Hematopoietic multipotent progenitor cell treated with erythropoietin and hydrocortisone succinate and interleukin-3 and kit ligand, for 8 days (in vitro differentiated cells): ENCODE data around the gene FGF18.
"Not testable (repeated sequence)": the region's sequence is repeated elsewhere in the genome, so short reads cannot be mapped to it uniquely, and the experiment has no call there.

Experiments
- DNase-seq: peaks from one replicate; pipeline ENCODE4 v3.0.0-alpha.2; 2015

Gene FGF18

GRCh38 chr5:171418982-171419687, at the start of gene FGF18:
Gene FGF18, plus strand, starts transcription at chr5:171419647. Its CDS starts 553 bp downstream, at chr5:171420200.
- peak; percentile 58 for DNase-seq

- DNase-seq = no peak
Measured at GRCh38 chr5:171369898-171370297, 49.5 kb upstream of the FGF18 start.

GRCh38 chr5:171370881-171371280, 48.6 kb upstream of the FGF18 start:
- DNase-seq = not testable (repeated sequence)

- no peak for DNase-seq
Measured at GRCh38 chr5:171371326-171371725, 48.1 kb upstream of the FGF18 start.

- no peak for DNase-seq
Measured at GRCh38 chr5:171379961-171380360, 39.5 kb upstream of the FGF18 start.

- not testable (repeated sequence) for DNase-seq
Measured at GRCh38 chr5:171384416-171384815, 35.0 kb upstream of the FGF18 start.

GRCh38 chr5:171384999-171385398, 34.4 kb upstream of the FGF18 start:
- DNase-seq = not testable (repeated sequence)

- DNase-seq = no peak
Measured at GRCh38 chr5:171386006-171386671, 33.3 kb upstream of the FGF18 start.

- DNase-seq = peak; percentile 67
Measured at GRCh38 chr5:171386861-171387344, 32.5 kb upstream of the FGF18 start.

- peak; percentile 98 for DNase-seq
Measured at GRCh38 chr5:171387345-171387969, 32.0 kb upstream of the FGF18 start, which contains the start of gene NPM1. Gene NPM1, plus strand, starts transcription at chr5:171387849. Its CDS starts 100 bp downstream, at chr5:171387949.

- DNase-seq = peak; percentile 80
Measured at GRCh38 chr5:171387970-171388815, 31.3 kb upstream of the FGF18 start.

- DNase-seq = no peak
Measured at GRCh38 chr5:171388816-171389168, 30.7 kb upstream of the FGF18 start.

- DNase-seq = peak; percentile 2
Measured at GRCh38 chr5:171390883-171391677, 28.4 kb upstream of the FGF18 start.

GRCh38 chr5:171391996-171392577, 27.4 kb upstream of the FGF18 start:
- DNase-seq = peak; percentile 1

- DNase-seq = no peak
Measured at GRCh38 chr5:171392585-171393159, 26.8 kb upstream of the FGF18 start.

GRCh38 chr5:171395042-171395441, 24.4 kb upstream of the FGF18 start:
- DNase-seq = peak; percentile 1

- DNase-seq = not testable (repeated sequence)
Measured at GRCh38 chr5:171396583-171396982, 22.9 kb upstream of the FGF18 start.

- no peak for DNase-seq
Measured at GRCh38 chr5:171397190-171397589, 22.3 kb upstream of the FGF18 start.

- no peak for DNase-seq
Measured at GRCh38 chr5:171397599-171397998, 21.8 kb upstream of the FGF18 start.

- DNase-seq = not testable (repeated sequence)
Measured at GRCh38 chr5:171398660-171399059, 20.8 kb upstream of the FGF18 start.

- no peak for DNase-seq
Measured at GRCh38 chr5:171400169-171400568, 19.3 kb upstream of the FGF18 start.
